ENCODE results near the gene NHERF2.
A peak's percentile ranks its signal among the peaks of the same experiment; 100 is the strongest.

NHERF2 gene

DNA sequence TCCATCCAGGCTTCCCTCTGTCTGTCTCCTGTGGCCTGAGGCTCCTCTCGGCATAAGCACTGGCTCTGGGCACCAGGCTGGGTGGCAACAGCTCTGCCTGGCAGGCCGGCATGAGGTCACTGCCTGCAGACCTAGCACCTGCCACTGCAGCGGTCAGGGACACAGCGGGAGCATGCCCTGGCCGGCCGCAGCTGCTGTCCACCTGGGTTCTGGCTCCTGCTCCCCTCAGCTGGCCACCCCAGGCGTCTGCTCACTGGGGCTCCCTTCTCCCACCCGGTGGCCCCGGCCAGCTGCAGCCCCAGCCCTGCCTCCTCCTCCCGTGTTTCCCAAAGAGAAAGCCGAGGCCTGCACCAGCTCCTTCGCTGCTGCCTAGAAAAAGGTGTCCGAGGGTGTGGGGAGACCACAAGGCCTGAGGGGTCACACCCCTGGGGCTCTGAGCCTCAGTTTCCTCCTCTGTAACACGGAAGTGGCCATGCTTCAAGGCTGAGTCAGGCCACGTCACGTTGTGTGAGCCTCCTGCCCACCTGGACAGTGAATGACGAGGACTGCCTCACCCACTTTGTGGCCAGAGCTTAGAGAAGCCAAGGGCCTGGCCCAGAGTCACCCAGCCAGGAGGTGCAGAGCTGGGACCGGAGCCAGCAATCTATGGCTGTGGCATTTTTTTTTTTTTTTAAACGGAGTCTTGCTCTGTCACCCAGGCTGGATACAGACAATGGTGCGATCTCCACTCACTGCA lies 14.3 kb downstream of the NHERF2 start:
- DNase-seq (ENCODE audit: low read depth): no peak

DNA sequence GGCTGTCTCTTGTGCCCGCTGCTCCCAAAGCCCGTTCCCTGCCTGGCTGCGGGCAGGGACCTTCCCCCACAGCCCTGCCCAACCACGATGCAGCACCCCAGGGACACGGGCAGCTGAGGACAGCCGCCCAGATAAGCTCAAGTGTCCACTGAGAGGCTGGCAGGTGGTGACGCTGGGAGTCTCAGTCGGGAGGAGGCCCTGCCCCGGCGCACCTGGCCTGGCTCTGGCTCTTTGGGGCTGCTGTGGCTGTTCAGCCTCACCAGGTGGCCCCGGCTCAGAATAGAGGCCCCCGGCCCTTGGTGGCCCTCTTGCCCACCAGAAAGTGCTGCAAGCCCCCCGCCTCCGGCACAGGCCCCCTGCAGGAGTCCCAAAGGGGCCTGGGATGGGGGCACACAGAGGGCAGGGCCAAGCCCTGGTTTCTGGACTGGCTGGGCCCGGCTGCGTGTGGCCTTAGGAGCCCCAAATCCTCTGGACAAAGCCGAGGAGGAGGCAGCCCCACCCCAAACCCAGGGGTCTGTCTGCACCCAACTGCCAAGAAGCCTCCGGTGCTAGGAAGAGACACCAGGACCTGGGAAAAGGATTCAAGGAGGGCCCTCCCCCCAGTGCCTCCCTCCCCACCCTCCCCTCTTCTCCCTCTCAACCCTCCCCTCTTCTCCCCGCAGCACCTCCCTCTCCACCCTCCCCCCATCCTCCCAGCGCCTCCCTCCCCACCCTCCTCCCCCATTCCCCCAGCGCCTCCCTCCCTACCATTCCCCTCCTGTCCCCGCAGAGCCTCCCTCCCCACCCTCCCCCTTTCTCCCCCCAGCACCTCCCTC lies 15.7 kb downstream of the NHERF2 start:
- no peak for DNase-seq (ENCODE audit: low read depth)

DNA sequence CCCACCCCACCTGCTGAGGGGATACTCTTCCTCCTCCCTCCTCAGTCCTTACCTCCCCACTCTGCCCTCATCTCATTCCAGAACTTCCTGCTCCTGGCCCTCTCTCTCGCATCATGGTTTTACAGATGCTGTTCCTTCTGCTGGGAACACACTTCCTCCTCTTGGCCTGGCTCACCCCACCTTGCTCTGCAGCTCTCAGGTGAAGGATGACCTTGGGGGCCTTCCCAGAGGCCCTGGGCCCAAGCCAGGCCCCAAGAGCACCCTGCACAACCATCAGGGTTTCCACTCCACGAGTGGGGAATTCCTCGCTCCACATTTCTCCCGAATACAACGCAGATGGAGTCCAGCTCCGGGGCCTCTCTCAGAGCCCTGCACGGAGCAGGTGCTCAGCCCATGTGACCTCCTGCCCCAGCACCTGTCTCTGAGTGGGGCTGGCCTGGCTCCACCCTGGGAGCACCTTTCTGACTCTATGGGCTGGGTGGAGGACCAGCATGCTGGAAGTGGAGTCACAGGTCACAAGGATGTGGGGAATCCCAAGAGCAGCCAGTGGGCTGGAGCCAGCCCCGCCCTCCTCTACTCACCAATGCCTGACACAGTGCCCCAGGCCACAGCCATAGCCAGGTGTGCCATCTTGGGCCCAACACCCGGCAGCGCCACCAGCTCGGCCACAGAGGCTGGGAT lies 16.4 kb downstream of the NHERF2 start:
- DNase-seq (ENCODE audit: low read depth): no peak

DNA sequence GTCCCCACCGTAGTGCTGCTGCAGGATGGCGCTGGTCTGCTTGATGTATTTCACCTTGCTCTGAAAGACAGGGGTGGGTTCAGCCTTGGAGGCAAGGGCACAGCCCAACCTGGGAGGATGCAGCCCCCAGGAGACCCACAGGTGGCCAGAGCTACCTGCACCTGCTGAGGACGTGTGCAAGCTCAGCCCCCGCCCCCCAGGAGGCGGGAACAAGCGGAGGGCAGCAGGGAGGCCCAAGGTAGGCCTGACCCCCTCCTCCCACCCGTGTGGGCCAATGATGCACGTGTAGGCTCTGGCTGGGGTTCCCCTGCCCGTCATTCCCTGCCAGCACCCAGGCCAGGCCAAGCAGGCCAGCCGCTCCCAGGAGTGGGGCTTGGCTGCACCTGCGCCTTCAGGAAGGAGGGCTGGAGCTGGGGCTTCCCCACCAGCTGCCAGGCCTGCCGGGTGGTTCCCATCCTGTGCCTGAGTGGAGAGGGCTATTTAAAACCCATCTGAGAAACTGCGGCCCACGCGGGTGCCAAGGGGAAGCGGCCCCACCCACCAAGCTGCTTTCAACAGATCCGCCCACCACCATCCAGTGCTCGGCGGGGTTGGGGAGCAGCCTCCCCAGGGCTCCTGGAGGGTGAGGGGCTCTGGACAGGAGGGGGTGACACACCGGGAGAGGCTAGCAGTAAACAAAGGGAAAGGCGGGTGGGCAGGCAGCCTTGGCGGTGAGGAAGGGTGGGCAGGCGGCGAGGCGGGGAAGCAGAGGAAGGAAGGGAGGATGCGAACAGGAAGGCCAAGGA lies 17.2 kb downstream of the NHERF2 start:
- DNase-seq (ENCODE audit: low read depth): no peak

DNA sequence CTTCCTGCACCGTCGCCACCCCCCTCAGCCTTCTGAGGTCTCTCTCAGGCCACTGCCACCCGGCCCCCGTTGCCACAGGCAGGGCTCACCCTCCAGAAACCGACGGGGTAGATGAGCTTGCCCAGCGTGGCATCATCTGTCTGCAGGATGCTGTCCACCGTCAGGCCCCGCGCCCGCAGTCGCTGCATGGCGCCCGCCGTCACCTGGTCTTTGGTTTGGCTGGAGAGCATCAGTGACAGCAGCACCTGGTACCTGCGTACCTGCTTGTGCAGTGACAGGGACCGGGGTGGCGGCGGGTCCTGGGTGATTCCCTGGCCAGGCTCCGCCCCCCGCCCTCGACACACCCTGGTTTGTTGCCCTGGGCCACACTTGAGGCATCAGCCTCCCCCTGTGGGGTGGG lies 17.8 kb downstream of the NHERF2 start:
- DNase-seq (ENCODE audit: low read depth): no peak

DNA sequence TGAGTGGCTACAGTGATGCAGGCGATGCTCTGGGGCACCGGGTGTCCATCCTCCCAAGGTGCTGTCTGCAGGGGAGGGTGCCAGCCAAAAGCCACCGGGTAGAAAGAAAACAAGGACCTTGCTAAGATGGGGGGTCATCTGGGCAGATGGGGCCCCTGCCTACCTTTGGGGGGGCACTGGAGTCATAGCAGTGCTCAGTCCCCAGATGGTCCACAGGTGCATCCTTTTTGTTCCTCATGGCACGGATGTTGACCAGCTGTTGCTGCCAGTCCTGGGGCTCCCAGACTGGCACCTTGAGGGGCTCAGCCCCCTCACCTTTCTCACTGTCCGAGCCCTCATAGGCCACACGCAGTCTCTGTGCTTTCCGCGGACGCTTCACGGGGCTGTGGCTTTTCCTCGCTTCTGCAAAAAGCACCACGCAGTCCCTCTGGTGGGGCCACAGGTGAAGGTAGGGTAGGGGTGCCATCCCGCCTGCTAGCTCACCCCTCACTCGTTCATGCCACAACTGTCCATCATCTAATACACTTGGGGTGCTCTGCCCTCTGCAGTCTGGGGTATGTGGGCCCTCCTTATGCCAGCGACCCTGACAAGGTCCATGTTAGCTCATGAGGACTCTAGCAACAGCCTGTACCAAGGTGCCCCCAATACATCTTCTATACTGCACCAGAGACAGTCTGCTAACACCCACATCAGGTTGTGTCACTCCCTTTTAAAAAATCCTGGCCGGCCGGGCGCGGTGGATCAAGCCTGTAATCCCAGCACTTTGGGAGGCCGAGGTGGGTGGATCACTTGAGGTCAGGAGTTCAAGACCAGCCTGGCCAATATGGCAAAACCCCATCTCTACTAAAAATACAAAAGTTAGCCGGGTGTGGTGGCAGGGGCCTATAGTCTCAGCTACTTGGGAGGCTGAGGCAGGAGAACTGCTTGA lies 19.5 kb downstream of the NHERF2 start:
- no peak for DNase-seq (ENCODE audit: low read depth)

DNA sequence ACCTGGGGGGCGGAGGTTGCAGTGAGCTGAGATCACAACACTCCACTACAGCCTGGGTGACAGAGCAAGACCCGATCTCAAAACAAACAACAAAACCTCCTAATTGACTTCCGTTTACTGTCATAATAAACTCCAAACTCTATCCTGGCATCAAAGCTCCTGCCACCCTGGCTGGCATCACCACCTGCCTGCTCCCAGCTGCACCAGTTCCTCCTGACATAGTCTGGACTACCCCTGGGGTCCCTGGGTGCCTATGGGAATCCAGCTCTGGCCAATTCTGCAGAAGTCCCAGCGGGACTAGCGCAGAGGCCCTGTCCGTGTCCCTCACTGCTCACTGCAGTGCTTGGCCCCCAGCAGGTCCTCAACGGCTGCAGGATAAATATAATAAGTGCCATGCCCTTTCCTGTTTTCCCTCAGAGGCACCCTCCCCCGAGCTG lies 20.2 kb downstream of the NHERF2 start:
- DNase-seq (ENCODE audit: low read depth): no peak

DNA sequence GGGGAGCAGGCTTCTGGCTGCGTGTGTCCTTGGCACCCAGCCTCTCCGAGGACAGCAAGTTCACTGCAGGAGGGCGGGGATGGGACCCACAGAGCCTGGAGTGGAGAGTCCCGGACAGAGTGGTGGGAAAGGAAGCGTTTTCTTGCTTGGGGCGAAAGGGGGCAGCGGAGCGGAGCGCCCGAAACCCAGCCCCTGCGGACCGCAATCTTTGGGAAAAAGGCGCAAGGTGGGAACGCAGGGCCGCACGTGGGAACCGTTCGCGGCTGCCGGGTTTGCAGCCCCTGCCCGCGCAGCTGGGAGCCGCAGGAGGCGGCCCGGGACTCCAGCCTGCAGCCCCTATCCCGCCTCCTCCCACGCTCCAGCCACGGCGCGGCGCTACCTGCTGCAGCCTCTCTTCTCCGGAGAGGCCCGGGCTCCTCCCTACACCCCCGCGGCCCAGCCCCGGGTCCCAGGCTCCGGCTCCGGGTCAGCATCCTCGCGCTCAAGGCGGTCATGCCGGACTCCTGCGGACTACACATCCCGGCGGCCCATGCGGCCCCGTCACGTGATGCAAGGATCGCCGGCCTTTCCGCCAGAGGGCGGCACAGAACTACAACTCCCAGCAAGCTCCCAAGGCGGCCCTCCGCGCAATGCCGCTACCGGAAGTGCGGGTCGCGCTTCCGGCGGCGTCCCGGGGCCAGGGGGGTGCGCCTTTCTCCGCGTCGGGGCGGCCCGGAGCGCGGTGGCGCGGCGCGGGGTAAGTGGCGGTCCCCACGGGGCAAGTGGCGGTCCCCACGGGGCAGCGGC lies 20.8 kb downstream of the NHERF2 start, which contains the start of the genes NTHL1 and TSC2:
Gene NTHL1 (minus strand): TSS at position 505 of the 786 bp plus-strand sequence. CDS start 11 bp downstream, at position 494.
Gene TSC2 (plus strand): TSS at position 656 of the 786 bp plus-strand sequence. CDS start 631 bp downstream, outside the sequence.
- peak; percentile 81 for DNase-seq (ENCODE audit: low read depth)

DNA sequence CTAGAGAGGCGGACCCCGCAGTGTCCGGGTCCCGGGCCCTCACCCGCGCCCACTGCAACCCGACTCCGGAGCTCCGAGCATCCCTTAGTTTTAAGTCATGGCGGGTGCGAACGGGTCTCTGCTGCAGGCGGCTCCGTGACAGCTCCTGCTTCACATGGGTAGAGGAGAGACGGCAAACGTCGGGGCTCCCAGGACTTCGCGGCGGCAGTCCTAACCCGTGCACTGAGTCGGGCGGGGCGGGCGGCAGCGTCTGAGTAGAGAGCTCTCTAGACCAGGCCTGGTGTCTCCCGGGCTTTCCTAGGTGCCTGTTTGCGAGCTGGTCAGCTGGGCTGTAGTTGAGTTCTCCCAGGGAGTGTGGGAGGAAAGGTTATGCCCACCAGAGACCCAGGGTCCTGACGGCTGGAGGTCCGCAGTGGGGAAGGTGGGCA lies 21.4 kb downstream of the NHERF2 start:
- no peak for DNase-seq (ENCODE audit: low read depth)

DNA sequence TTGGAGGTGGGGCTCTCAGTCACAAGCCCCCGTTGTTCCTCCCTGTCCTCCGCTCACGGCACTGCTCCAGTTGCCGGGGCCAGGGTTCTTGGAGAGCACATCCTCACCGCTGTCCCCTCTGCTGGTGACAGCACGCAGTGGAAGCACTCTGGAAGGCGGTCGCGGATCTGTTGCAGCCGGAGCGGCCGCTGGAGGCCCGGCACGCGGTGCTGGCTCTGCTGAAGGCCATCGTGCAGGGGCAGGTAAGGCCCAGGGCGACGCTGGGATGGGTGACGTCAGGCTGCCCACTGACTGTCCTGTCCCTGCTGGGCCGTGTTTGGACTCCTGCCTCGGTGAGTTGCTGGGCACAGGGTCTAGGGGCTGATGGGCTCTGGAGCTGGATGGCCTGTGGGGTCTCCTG lies 26.5 kb downstream of the NHERF2 start:
- DNase-seq (ENCODE audit: low read depth): no peak

DNA sequence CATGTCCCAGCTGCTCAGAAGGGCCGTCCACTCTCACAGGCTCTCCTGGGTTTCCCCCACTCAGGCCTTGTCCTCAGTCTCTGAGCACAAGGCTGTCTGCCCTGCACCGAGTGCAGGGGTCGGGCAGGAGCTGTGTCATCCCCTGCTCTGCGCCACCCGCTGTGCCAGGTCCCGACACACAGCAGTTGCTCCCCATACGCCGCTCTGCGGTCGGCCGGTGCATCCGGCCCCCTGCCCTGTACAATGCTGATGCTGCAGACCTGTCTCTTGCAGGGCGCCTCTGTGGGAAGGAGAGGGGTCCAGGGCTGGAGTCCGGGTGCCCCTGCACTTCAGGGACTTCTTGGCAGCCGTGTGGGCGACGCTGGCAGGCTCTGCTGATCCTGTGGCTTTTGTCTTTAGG lies 27.2 kb downstream of the NHERF2 start:
- DNase-seq (ENCODE audit: low read depth): no peak

DNA sequence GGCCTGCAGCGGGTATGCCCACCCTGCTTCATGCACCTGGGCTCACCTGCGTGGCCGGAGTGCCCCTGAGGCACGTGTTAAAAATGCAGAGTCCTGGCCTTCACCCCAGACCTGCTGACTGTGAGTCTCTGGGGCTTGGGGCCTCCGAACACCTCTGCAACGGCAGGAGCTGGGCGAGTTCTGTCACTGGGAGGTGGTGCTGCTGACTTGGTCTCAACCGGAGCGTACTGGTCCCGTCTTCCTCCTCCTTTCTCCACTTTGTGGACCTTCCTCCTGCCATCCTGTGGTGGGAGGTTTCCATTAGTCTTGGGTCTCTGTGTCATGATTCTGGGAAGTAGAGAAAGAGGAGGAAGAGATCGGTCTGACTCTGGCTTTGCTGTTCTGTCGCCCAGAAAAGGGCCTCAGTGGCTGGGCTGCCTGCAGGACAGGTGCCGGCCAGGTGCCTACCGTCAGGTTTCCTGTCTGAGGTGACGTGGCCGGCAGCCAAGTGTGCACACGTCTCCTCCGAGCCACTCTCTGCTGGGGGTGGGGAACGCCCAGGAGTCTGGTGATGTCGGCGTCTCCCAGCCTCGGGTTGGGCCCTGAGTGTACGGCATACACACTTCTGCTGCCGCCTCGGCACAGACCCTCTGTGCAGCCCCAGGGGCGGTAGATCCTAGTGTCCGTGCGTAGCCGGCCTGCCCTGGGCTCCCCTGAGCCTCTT lies 28.0 kb downstream of the NHERF2 start:
- DNase-seq (ENCODE audit: low read depth): no peak

DNA sequence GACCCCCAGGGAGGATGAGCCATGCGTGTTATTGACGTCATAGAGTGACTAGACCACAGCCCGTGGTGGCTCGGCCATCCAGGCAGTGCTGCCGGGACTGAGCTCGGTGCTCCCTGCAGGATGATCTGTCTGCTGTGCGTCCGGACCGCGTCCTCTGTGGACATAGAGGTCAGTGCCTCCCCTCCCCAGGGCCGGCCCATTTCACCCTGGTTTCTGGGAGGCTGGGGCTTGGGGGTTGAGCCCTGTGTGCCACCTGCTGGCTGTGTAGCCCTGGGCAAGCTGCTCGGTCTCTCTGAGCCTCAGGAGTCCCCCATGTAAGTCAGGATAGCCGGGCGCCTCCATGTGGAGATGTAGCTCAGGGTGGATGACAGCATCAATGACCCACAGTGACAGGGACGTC lies 29.4 kb downstream of the NHERF2 start:
- no peak for DNase-seq (ENCODE audit: low read depth)

DNA sequence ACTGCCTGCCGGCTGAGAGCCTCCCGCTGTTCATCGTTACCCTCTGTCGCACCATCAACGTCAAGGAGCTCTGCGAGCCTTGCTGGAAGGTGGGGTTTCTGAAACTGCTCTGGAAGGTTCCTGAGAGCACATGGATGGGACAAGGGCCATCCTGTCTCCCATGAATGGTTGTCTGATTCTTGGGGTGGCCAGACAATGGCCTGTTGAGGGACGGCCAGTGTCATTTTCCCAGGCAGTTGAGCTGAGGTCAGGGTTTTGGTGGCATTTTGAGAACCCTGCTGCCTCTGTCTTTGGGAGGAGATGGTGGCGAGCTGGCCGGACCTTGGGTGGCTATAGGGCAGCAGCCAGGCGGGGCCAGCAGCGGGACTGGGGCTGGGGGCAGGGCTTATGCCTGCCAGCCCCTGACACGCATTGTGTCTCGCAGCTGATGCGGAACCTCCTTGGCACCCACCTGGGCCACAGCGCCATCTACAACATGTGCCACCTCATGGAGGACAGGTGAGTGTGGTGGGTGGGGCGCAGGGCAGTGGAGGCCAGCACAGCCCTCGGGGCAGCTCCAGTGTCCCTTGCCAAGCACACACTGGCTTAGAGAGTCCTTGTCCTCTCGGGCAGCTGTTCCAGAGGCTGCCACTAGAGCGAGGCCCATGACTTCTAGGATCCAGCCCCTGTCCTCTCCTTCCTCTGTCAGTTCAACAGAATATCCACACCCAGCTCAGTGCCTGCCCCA lies 30.1 kb downstream of the NHERF2 start:
- no peak for DNase-seq (ENCODE audit: low read depth)

DNA sequence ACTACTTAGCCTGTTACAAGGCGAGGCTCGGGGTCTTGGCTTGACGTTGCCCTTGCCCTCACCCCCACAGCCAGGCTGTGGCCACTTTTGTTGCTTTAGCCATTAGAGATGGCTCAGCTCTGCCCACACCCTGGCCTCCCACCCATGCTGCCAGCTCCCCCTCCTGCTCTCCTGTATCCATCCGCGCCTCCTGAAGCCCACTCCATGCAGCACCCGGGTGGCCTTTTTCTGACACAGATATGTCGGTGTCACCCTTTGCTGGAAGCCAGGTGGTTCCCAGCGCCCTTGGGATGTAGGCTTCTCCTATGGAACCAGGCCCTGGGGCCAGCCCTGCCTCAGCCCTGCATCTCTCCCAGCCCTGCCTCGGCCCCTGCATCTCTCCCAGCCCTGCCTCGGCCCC lies 30.7 kb downstream of the NHERF2 start:
- no peak for DNase-seq (ENCODE audit: low read depth)

DNA sequence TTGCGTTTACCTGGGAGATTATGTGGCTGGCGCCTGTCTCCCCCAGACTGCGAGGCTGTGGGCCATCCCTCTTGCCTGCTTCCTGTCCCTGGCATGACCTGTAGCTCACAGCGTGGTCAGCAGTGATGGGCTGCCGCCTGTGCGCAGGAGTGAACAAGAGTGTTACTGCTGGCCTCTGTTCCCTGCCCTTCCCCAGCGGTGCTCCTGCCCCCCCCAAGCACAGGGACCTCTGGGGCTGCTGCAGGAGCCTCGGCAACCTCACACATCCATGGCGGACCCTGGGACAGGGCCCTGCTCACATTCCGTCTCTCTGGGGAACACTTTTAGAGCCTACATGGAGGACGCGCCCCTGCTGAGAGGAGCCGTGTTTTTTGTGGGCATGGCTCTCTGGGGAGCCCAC lies 31.7 kb downstream of the NHERF2 start:
- no peak for DNase-seq (ENCODE audit: low read depth)

DNA sequence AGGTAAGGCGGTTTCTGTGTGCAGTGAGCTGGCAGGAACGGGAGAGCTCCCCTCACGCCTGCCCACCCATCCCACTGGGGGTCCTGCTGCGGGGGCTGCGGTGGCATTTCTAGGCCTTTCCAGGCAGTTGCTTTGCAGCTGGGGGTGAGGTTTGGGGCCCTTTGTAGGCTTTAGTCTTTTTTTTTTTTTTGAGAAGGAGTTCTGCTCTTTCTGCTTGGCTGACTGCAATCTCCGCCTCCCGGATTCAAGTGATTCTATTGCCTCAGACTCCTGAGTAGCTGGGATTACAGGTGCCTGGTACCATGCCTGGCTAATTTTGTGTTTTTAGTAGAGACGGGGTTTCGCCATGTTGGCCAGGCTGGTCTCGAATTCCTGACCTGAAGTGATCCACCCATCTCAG lies 32.2 kb downstream of the NHERF2 start:
- DNase-seq (ENCODE audit: low read depth): no peak

DNA sequence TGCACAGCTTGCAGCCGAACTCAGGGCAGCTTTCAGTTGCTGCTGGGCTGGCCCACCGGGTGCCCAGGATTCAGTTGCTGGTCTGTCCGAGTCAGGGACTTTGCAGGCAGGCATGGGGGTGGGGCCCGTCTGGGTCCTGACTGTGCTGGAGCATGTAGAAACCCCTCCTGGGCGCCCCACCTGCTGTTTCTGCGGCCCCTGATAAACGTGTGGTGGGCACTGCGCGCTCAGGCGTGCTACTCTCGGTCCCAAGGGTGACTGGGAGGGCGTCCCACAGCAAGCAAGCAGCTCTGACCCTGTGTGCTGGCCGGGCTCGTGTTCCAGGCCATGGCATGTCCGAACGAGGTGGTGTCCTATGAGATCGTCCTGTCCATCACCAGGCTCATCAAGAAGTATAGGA lies 33.6 kb downstream of the NHERF2 start:
- no peak for DNase-seq (ENCODE audit: low read depth)

DNA sequence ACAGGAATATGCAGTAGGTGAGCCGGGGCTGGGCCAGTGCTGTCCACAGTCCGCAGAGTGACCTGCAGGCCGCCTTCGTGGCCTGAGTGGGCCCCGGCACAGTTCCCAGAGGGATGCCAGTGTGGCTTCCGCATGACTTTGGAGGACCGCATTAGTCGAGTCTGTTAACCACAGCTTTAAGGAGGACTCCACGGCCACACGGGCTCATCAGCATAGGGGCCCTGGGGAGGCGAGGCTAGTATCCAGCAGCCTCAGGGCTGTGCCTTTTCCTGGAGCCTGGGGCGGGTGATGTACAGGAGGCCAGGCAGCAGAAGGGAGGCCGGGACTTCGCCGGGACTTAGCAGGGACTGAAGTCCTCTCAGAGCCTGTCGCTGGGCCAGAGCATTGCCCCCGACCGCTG lies 34.3 kb downstream of the NHERF2 start:
- DNase-seq (ENCODE audit: low read depth): no peak

All from stimulated activated CD8-positive, alpha-beta memory T cell treated with anti-CD3 and anti-CD28 coated beads, Interleukin-15, amount 100 ng/mL, for 24 hours (primary cell).